ENCODE measurements around the gene MCF2. TPM values are rescaled to one million over a fixed set of nuclear protein-coding genes. Genes with fewer than 3 reads are reported as not detected.
A peak's percentile ranks its signal among the peaks of the same experiment; 100 is the strongest.

Gene MCF2
- total RNA-seq, 6 experiments from 2014 or later = 0.11 to 0.25 (median 0.17) TPM; not detected in 2

DNA sequence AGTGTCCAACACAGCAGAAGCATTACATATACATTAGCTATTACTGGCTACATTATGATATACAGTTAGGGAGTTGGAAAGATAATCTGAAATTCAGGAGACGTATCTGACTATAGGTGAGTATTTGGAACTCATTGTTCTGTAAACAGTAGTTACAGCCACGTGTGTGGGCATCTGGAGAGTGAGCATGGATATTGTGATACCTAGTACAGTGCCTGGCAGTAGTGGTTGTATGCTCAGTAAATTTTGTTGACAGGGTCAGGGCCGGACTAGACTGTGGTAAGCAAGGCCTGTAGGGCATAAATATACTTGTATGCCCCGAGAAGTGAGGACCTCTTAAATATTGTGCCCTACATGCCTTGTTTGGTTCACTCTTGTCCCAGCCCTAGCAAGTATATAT, 174.5 kb downstream of the MCF2 start:
- DNase-seq = peak in 1 of 3 donors; percentile 55
- H3K27ac ChIP-seq = peak overlapping the region in 2 of 3 donors; percentile 65 to 68
- peak overlapping the region in 2 of 3 donors; percentile 42 to 54 for H3K4me3 ChIP-seq
- peaks cover 0 to 29% (median 0%) of the 10 kb centered on the region in 4 donors for H3K4me1 ChIP-seq
- peak; percentile 51 to 89 (median 75) for ATAC-seq
- intact Hi-C loops (cut with DNase I) = no loop called here
- WGBS (ENCODE audit: insufficient coverage, low coverage, low lambda C conversion rate, missing lambda C conversion rate) = 31% methylated on average over 4 of the region's 4 CpGs
- TF ChIP-seq, protein P1, sequence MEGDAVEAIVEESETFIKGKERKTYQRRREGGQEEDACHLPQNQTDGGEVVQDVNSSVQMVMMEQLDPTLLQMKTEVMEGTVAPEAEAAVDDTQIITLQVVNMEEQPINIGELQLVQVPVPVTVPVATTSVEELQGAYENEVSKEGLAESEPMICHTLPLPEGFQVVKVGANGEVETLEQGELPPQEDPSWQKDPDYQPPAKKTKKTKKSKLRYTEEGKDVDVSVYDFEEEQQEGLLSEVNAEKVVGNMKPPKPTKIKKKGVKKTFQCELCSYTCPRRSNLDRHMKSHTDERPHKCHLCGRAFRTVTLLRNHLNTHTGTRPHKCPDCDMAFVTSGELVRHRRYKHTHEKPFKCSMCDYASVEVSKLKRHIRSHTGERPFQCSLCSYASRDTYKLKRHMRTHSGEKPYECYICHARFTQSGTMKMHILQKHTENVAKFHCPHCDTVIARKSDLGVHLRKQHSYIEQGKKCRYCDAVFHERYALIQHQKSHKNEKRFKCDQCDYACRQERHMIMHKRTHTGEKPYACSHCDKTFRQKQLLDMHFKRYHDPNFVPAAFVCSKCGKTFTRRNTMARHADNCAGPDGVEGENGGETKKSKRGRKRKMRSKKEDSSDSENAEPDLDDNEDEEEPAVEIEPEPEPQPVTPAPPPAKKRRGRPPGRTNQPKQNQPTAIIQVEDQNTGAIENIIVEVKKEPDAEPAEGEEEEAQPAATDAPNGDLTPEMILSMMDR (IDR thresholded peaks at IDR 0.05) = no peak
- peak; percentile 12 for TF ChIP-seq POLR2A (IDR thresholded peaks at IDR 0.05)
- no peaks in the 10 kb centered on the region for H3K27me3 ChIP-seq
- peaks cover 0 to 14% (median 2%) of the 10 kb centered on the region in 4 donors for H3K36me3 ChIP-seq
- no peaks in the 10 kb centered on the region for H3K9me3 ChIP-seq

DNA sequence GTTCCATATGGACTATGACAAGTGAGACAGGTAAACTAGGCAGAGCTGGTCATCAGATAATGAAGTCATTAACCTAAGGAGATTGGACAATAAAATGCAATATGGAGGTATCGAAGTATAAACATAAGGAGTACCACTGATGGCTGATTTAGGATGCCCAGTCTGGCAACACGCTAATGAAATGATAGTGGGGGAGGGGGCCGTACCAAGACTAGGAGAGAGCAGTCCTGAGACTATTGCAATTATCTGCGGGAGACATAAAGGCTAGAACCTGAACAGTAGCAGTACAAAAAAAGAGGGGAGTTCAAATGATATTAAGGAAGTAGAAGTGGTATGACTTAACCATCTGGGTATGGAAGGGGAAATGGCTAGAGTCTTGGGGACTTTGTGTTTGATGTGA, 175.1 kb downstream of the MCF2 start:
- H3K4me1 ChIP-seq = peaks cover 0 to 27% (median 0%) of the 10 kb centered on the region in 4 donors
- H3K9me3 ChIP-seq = no peaks in the 10 kb centered on the region
- intact Hi-C loops (cut with DNase I) = no loop called here
- H3K36me3 ChIP-seq = peaks cover 0 to 12% (median under 1%) of the 10 kb centered on the region in 4 donors
- peak overlapping the region in 2 of 3 donors; percentile 65 to 68 for H3K27ac ChIP-seq
- TF ChIP-seq, protein P1 (IDR thresholded peaks at IDR 0.05) = no peak
- TF ChIP-seq POLR2A (IDR thresholded peaks at IDR 0.05) = no peak
- DNase-seq (no peak), ATAC-seq (peak in 3 of 4 donors; percentile 32 to 60 (median 41))
- H3K4me3 ChIP-seq = peak overlapping the region in 2 of 3 donors; percentile 42 to 54
- 53% methylated on average over 4 of the region's 4 CpGs for WGBS (ENCODE audit: insufficient coverage, low coverage, low lambda C conversion rate, missing lambda C conversion rate)
- H3K27me3 ChIP-seq = no peaks in the 10 kb centered on the region

Small RNAs within 50 kb of the gene (small RNA-seq; reads per million reads assigned to genes)
- 0 reads per million in 2 experiments for gene RF01210

Other genes starting within 250 kb of the MCF2 start
- gene F9, start 177.4 kb downstream of the MCF2 start, total RNA-seq = 100 to 1,000 TPM; 266 to 568 (median 407) TPM
- gene ATP11C, start 224.9 kb upstream of the MCF2 start, total RNA-seq = 10 to 100 TPM; 21.4 to 34.0 (median 29.1) TPM